GM23338 (cell line): Measurements from ENCODE around the gene CDYL2.

ENCODE experiments used
- CREB1 ChIP-seq: fragments of 250-450 bp; sonication (Bioruptor Pico); IDR thresholded peaks from 2 replicates; pipeline ENCODE4 v1.5.0; 2020; ENCODE audit warnings: low read depth, mild to moderate bottlenecking, moderate library complexity
- CTCF ChIP-seq, 2 experiments: fragments of 200-600 bp in 1 of 2; sonication (generic) in 1 of 2; conservative IDR thresholded peaks; 2 replicates each; pipeline versions ENCODE4 v1.5.1 to v1.6.1; 2016 to 2017; ENCODE audit warnings: antibody characterized with exemption in 2 of 2, low read depth in 2 of 2, mild to moderate bottlenecking in 2 of 2, moderate library complexity in 1 of 2
- ETS1 ChIP-seq: IDR thresholded peaks from 2 replicates; pipeline ENCODE4 v1.6.1; 2016; ENCODE audit warnings: antibody characterized with exemption
- EZH2 ChIP-seq: fragments of 200-600 bp; sonication (generic); IDR thresholded peaks from one replicate; pipeline ENCODE4 v1.8.0; 2017; ENCODE audit warnings: antibody characterized with exemption, mild to moderate bottlenecking, low read depth; ENCODE audit not compliant: unreplicated experiment
- EZH2phosphoT487 ChIP-seq: fragments of 200-600 bp; sonication (generic); IDR thresholded peaks from one replicate; pipeline ENCODE4 v1.8.1; 2018; ENCODE audit warnings: antibody characterized with exemption; ENCODE audit not compliant: unreplicated experiment
- JUNB ChIP-seq: IDR thresholded peaks from one replicate; pipeline ENCODE4 v1.6.1; 2016; ENCODE audit warnings: antibody characterized with exemption; ENCODE audit not compliant: unreplicated experiment
- NANOG ChIP-seq: IDR thresholded peaks from 2 replicates; pipeline ENCODE4 v1.6.1; 2016; ENCODE audit warnings: antibody characterized with exemption, borderline replicate concordance
- POLR2AphosphoS5 ChIP-seq: IDR thresholded peaks from 2 replicates; pipeline ENCODE4 v1.6.1; 2016; ENCODE audit warnings: antibody characterized with exemption, low read depth
- REST ChIP-seq: IDR thresholded peaks from one replicate; pipeline ENCODE4 v1.6.1; 2018; ENCODE audit warnings: antibody characterized with exemption; ENCODE audit not compliant: unreplicated experiment
- STAT1 ChIP-seq: IDR thresholded peaks from one replicate; pipeline ENCODE4 v1.6.1; 2016; ENCODE audit warnings: antibody characterized with exemption; ENCODE audit not compliant: unreplicated experiment
- ZNF114 ChIP-seq: fragments of 250-450 bp; sonication (Bioruptor Pico); IDR thresholded peaks from 2 replicates; pipeline ENCODE4 v1.5.0; 2020; ENCODE audit warnings: mild to moderate bottlenecking, moderate library complexity
- ZNF331 ChIP-seq: fragments of 250-450 bp; sonication (Bioruptor Pico); IDR thresholded peaks from 2 replicates; pipeline ENCODE4 v1.5.0; 2020; ENCODE audit warnings: low read depth, mild to moderate bottlenecking, moderate library complexity

- TF ChIP-seq CTCF (conservative IDR thresholded peaks at IDR 0.05; ENCODE audit: low read depth in 2 of 2) = no peak
- TF ChIP-seq POLR2AphosphoS5 = no peak
- no peak for TF ChIP-seq JUNB
- TF ChIP-seq EZH2 = no peak
- TF ChIP-seq REST = no peak
- TF ChIP-seq ETS1 = no peak
- TF ChIP-seq ZNF331 (CRISPR knock-in tag) = no peak
- no peak for TF ChIP-seq EZH2phosphoT487
- no peak for TF ChIP-seq STAT1
- TF ChIP-seq CREB1 (CRISPR knock-in tag) = no peak
- TF ChIP-seq NANOG = no peak
- no peak for TF ChIP-seq ZNF114 (CRISPR knock-in tag)
Observed at GRCh38 chr16:80569440-80570105, 234.8 kb downstream of the CDYL2 start.
